Measurements from ENCODE around the gene SPATA12. TPM values are rescaled to one million over a fixed set of nuclear protein-coding genes. Genes with fewer than 3 reads are reported as not detected.

SPATA12 gene
- total RNA-seq, 1 donor from 2014 or later: not detected

- no peak overlapping the region for H3K4me3 ChIP-seq
- H3K4me1 ChIP-seq: no peaks in the 10 kb centered on the region
- no peak for TF ChIP-seq CTCF (IDR thresholded peaks at IDR 0.05)
- intact Hi-C loops (cut with DNase I): loop anchor here (10.0 kb wide), 1 partner anchor 384 kb away; no protein-coding TSS in a partner anchor
- no peaks in the 10 kb centered on the region for H3K27me3 ChIP-seq
- H3K36me3 ChIP-seq: no peaks in the 10 kb centered on the region
- no peaks in the 10 kb centered on the region for H3K9me3 ChIP-seq
- DNase-seq (ENCODE audit: low spot score in 2 of 2): no peak
- no peak overlapping the region for H3K27ac ChIP-seq
Observed at GRCh38 chr3:57088503-57088902, 28.0 kb downstream of the SPATA12 start.

GRCh38 chr3:57089043-57089442, 28.6 kb downstream of the SPATA12 start:
- no peak for TF ChIP-seq CTCF (IDR thresholded peaks at IDR 0.05)
- intact Hi-C loops (cut with DNase I): loop anchor here (10.0 kb wide), 1 partner anchor 384 kb away; no protein-coding TSS in a partner anchor
- DNase-seq (ENCODE audit: low spot score in 2 of 2): no peak
- no peaks in the 10 kb centered on the region for H3K27me3 ChIP-seq
- no peak overlapping the region for H3K4me3 ChIP-seq
- H3K9me3 ChIP-seq: no peaks in the 10 kb centered on the region
- H3K36me3 ChIP-seq: no peaks in the 10 kb centered on the region
- H3K4me1 ChIP-seq: no peaks in the 10 kb centered on the region
- no peak overlapping the region for H3K27ac ChIP-seq

GRCh38 chr3:57091521-57092273, 31.2 kb downstream of the SPATA12 start:
- H3K9me3 ChIP-seq: no peaks in the 10 kb centered on the region
- no peak for TF ChIP-seq CTCF (IDR thresholded peaks at IDR 0.05)
- H3K27me3 ChIP-seq: no peaks in the 10 kb centered on the region
- DNase-seq (ENCODE audit: low spot score in 2 of 2): no peak
- no peak overlapping the region for H3K27ac ChIP-seq
- H3K4me1 ChIP-seq: no peaks in the 10 kb centered on the region
- H3K4me3 ChIP-seq: no peak overlapping the region
- H3K36me3 ChIP-seq: peaks cover 0 to 10% of the 10 kb centered on the region in 2 donors
- intact Hi-C loops (cut with DNase I): no loop called here

GRCh38 chr3:57093489-57093888, 33.0 kb downstream of the SPATA12 start:
- no peak for DNase-seq (ENCODE audit: low spot score in 2 of 2)
- Histone ChIP-seq H3K27ac (no peak overlapping the region), H3K36me3 (peaks cover 0 to 26% of the 10 kb centered on the region in 2 donors), H3K4me3 (no peak overlapping the region), H3K9me3 (no peaks in the 10 kb centered on the region), H3K4me1 (no peaks in the 10 kb centered on the region), H3K27me3 (no peaks in the 10 kb centered on the region)
- no peak for TF ChIP-seq CTCF (IDR thresholded peaks at IDR 0.05)
- intact Hi-C loops (cut with DNase I): no loop called here

- Histone ChIP-seq H3K27ac (no peak overlapping the region), H3K4me3 (no peak overlapping the region), H3K4me1 (no peaks in the 10 kb centered on the region), H3K27me3 (no peaks in the 10 kb centered on the region), H3K36me3 (peaks cover 0 to 26% of the 10 kb centered on the region in 2 donors), H3K9me3 (no peaks in the 10 kb centered on the region)
- DNase-seq (ENCODE audit: low spot score in 2 of 2): no peak
- no peak for TF ChIP-seq CTCF (IDR thresholded peaks at IDR 0.05)
- intact Hi-C loops (cut with DNase I): no loop called here
Observed at GRCh38 chr3:57093971-57094535, 33.6 kb downstream of the SPATA12 start.

All from ascending aorta (tissue), 2 donors.